HG03354 (cell line): ENCODE measurements around the gene OR51E2.
A peak's percentile ranks its signal among the peaks of the same experiment; 100 is the strongest.

ENCODE experiments used
- ATAC-seq: cut with Tn5 transposase; IDR thresholded peaks from one replicate; pipeline ENCODE4 v1.9.1; 2021; ENCODE audit warnings: mild to moderate bottlenecking; ENCODE audit not compliant: unreplicated experiment, poor library complexity, severe bottlenecking

The OR51E2 gene

DNA sequence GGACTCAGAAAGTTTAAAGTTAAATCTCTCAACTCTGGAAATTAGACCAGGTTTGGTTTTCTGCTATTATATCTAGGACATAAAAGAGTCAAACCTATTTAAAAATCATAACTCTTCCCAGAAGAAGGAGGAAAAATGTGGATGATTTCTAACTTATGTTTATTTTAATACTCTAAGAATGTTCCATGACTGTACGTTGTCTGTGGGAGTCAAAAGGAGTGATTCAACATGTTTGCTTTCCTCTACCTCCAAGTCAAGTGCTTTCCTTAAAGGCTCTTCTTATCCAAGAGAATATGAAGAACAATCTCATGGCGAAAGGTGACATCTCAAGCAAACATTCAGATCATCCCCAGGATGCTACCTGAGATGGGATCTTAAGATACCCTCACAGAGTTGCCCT is 32.2 kb downstream of the OR51E2 start:
- ATAC-seq, result no peak

DNA sequence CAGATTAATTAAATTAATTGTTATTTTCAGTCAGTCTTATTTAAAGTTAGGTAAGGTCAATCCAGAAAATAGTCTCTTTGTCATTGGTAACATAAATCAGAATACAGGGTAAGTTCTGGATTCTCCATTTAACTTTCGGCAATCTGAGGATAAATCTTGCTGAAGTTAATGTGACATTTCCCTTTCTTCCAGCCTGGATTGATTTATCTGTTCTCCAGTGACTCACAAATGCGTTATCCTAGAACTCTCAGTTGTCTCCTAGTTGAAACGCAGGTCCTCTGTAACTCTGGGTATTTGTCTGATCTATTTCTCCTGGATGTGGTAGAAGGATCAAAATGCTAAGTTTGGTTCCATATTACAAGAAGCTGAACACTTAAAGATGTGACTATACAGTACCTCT is 32.9 kb downstream of the OR51E2 start:
- no peak for ATAC-seq

DNA sequence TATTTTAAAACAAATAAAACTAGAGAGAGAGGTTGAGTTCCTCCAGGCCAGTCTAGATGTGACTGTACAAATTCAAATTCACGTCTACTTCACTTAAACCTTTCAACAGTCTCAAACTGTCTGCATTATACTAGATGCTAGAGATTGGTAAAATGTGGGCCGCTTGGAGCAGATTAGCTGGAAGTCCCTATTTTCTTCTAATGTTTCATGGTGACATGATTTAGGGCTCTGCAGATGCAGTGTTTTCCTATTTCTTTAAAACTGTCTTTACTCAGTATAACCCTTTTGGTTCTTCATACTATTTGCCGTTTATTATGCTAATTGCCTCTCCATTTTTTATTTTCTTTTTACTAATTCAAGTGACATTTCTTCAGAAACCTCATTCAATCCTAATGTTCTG is 33.5 kb downstream of the OR51E2 start:
- ATAC-seq, result no peak

DNA sequence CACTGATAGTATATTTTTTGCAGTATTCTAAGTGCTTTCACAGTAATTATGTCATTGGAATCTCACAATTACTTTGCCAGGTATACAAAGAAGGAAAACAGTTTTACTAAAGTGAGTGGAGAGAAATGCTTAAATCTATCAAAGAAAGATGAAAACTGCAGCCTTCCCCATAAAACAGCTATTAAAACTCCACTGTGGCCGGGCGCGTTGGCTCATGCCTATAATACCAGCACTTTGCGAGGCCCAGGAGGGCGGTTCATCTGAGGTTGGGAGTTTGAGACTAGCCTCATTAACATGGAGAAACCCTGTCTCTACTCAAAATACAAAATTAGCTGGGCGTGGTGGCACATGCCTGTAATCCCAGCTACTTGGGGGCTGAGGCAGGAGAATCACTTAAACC is 34.8 kb downstream of the OR51E2 start:
- ATAC-seq, result no peak

DNA sequence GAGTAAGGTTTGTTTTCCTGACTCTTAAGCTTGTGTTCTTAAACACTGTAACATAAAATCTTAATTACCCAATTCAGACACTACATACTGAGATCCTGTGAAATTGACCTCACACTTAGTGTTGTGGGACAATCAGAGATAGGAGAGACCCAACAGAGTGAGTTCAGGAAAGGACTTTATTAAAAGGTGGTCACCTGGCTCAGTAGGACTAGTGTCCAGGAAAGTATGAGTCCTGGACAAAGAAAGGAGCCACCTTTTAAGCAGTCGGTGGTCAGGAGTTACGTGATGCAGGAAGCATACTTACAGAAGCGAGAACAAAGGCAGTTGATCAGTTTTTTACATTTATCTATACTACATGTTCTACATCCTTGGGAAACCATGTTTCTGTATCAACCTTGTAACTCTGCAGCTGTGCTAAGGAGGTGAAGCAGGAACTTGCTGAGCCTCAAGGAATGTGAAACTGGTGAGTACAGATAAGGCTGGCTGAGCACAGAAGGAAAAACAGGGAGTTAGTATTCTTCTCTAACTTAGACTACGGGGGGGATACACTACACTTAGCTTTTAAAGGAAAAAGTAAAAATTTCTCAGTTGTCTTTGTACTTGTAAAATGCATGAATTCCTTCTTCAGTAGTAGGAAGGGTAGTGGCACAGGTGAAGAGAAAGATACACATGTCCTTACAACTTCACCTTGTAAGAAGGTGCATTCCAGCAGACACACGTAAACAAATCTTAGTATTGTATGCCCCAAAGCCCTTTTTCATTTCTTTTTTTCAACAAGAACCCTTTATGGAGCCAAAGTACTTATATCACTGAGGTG is 38.8 kb downstream of the OR51E2 start:
- no peak for ATAC-seq

DNA sequence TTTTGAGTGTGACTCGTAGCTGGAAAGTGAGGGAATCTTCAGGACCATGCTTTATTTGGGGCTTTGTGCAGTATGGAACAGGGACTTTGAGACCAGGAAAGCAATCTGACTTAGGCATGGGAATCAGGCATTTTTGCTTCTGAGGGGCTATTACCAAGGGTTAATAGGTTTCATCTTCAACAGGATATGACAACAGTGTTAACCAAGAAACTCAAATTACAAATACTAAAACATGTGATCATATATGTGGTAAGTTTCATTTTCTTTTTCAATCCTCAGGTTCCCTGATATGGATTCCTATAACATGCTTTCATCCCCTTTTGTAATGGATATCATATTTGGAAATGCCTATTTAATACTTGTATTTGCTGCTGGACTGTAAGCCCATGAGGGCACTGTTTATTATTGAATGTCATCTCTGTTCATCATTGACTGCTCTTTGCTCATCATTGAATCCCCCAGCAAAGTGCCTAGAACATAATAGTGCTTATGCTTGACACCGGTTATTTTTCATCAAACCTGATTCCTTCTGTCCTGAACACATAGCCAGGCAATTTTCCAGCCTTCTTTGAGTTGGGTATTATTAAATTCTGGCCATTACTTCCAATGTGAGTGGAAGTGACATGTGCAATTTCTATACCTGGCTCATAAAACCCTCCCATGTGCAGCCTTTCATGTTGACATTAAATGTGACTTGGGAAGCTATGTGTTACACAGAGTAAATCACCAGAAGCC is 42.9 kb downstream of the OR51E2 start:
- ATAC-seq, result peak; percentile 66

DNA sequence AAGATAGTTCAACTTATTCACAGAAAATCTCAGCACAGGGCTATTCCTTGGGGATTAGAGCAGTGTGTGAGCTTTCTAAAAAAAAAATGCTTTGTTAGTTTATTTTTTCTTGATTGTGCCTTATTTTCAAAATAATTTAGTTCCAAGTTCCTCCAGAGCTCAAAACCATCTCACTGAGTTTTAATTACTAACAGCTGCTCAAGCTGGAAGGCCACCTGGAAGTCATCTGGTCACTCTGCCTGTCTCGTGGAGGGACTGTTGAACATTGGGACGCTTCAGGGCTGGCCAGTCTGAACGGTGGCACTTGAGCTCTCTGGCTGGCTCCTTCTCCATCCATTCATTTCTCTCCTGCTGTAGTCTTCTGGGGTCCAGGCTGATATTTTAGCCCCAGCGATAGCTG is 49.9 kb downstream of the OR51E2 start:
- ATAC-seq, result no peak

DNA sequence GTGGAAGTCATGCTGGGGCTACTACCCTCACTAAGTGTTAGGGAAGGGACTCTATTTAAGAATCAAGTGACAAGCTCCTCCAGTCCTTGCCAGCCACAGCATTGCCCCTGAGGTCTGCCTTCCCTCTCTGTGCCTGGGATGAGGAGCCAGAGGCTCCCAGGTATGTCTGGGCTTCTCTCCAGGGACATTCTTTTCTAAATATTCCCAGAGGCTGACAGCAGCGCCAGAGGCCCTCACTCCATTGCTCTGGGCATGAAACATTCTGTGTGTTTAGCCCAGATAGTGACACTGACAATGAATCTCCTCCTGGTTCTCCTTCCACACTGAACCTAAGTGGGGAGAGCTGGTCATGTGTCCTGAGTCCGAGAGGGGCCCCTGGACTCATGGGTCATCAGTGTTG is 51.7 kb downstream of the OR51E2 start:
- ATAC-seq, result no peak

DNA sequence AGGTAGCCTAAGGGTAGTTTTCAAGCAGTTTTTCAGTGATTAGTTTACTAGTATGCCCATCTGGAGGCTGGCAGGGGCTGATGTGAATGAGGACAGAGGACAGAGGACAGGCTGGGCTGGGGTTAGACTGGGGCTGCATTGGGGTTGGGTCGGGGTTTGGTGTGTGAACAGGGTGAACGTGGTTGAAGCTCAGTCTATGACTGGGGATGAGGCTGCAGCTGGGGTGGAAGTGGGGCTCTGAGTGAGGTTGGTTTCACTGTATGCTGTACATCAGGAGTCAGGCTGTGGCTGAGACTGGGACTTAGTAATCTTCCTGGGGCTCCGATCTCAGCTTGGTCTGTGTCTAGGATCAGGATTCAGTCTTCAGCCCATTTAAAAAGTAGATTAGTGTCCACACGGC is 53.4 kb downstream of the OR51E2 start:
- ATAC-seq, result no peak

DNA sequence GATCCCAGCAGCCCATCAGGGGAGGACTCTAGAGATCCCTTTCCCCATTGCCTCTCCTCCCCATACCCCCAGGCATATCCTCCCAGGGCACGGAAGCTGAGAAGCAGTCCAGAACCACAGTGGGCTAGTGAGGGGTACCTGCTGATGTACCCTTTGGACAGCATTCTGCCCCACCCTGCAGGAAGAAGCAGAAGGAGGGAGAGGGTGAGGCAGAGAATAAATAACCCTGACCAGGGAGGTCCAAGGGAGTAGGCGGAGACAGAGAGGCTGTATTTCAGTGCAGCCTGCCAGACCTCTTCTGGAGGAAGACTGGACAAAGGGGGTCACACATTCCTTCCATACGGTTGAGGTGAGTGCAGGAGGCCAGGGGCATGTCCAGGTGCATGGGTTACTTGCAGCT is 54.0 kb downstream of the OR51E2 start, which contains the start of gene OR51E1:
Gene OR51E1, plus strand, starts transcription at position 301 of the 400 bp plus-strand sequence. CDS start 8,545 bp downstream, outside the sequence.
- ATAC-seq, result no peak

DNA sequence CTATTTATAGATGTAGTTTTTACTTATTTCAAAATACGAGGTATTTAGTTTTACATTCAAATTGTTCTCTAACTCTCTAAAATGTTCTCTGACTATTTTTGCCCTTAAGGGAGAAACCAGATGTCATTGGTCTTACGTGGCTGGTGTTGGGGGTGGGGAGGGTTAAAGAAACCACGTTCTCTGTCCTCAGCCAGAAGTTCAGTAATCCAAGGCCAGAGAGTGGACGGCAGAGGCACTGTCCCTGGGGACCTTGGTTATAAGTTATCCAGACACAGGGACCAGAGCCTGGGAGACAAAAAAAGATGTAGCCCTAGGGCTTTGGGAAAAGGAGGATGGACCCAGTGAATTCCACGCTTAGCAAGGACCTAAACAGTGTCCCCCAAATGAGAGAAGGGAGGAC is 54.6 kb downstream of the OR51E2 start:
- ATAC-seq, result no peak

DNA sequence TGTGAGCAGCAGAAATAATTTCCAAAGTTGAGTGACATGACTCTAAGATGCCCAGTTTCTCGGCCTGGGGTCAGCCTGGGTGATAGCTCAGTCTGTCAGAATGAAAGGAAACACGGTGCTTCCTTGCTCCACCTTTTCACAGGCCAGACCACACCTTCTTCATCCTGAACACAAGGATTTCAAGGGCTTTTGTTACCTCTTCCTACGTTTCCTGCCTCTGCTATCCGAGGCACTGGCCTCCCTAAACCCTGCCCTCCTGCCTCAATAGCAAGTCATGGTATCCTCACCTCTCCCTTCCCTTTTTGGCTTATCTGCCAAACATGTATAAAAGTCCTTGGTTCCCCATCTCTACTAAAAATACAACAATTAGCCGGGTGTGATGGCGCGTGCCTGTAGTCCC is 55.6 kb downstream of the OR51E2 start:
- ATAC-seq, result no peak

DNA sequence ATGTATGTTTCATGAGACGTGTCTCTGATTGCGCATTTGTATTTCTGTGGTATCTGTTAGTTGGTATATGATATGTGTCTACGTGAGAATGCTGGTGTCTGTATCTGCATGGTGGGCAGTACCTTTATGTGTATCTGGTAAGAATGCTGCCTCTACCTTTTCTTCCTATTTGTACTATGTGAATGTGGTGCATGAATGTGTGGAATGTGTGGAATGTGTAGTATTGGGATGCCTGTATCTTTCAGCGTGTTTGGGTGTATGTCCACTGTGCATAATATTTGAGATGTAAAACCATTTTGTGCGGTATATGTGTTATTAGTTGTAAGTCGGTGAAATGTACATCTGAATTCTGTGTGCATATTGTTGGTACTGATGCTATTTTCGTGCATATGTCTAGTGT is 56.2 kb downstream of the OR51E2 start:
- ATAC-seq, result no peak

DNA sequence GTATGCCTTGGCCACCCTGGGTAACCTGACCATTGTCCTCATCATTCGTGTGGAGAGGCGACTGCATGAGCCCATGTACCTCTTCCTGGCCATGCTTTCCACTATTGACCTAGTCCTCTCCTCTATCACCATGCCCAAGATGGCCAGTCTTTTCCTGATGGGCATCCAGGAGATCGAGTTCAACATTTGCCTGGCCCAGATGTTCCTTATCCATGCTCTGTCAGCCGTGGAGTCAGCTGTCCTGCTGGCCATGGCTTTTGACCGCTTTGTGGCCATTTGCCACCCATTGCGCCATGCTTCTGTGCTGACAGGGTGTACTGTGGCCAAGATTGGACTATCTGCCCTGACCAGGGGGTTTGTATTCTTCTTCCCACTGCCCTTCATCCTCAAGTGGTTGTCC is 57.7 kb downstream of the OR51E2 start:
- ATAC-seq, result no peak

DNA sequence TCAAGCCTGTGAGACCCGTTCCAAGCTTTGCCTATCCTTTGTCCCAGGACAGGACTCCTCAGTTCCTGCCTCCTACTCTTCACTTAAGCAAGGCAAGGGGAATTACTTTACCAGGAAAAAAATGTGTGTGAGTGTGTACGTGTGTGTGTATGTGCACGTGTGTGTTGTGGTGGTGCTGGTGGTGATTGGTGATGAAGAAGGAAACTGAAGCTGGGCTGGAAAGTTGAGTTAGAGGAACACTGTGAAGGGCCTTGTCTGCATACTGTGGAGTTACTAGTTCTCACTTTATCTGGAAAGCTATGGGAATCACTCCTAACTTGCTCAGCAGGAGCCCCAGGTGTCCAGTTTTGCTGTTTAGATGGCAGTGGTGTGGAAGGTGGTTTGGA is 60.0 kb downstream of the OR51E2 start:
- ATAC-seq, result no peak

DNA sequence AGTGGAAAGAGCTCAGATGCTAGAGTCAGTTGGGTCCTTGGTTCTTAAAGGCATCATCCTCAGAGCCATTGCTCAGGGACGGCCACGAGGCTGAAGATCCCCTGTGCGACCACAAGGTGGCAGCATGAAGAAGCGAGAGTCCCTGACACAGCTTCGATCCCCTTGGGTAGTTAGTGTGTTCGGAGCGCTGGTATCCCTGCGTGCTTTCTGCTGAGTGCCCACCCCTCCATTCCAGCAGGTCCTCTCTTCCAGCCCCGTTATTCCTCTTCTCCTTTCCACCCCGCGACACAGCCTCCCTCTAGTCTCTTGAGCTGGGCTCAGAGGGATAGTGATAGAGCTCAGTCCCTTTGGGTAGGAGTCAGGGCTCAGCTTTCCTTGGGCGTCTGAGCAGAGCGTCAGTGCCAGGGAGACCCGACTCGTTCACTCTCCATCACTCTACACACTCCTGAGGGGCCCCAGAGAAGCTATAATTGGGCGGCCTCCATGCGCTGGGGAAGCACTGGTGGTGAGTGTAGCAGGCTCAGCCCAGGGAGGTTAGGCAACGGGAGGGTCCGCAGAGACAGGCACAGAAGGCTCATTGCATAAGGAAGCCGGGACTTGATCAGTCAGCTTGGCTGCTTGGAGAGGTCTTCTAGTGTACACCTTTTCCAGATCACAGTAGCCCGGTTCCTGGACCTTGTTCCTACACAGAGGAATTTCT is 60.5 kb downstream of the OR51E2 start, which contains the start of gene OR51D1:
Gene OR51D1, plus strand, starts transcription at position 516 of the 700 bp plus-strand sequence. CDS start 2,314 bp downstream, outside the sequence.
- ATAC-seq, result peak; percentile 98

DNA sequence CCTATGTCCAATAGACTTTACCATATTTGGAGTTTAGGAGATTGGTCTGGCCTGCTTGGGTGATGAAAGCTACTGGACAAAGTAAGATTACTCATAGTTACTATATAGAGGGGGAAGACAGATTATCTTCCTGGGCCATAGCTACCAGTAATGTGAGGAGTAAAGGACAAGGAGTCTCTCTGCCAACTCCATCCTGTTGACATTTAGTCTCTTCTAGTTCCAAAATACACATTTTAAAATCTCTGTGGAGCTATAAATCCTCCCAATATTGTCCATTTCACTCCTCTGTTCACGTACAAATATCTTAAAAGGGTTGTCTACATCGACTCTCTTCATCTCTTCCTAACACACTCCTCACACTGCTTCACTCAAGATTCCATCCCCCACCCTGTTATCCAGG is 61.5 kb downstream of the OR51E2 start:
- ATAC-seq, result no peak
